SJCRH30 (cell line): ENCODE measurements around the gene DKC1. TPM values are rescaled to one million over a fixed set of nuclear protein-coding genes. Genes with fewer than 3 reads are reported as not detected.

Source experiments
- DNase-seq, 2 experiments: peaks; one replicate each; pipeline ENCODE4 v3.0.0-alpha.2; 2015 to 2020
- H3K27ac ChIP-seq: fragments of 250-450 bp; sonication (Bioruptor Pico); 2 replicates; pipeline ENCODE4 v1.5.1; 2020; ENCODE audit warnings: mild to moderate bottlenecking, moderate library complexity
- H3K27me3 ChIP-seq: fragments of 250-450 bp; sonication (Bioruptor Pico); 2 replicates; pipeline ENCODE4 v1.5.1; 2020; ENCODE audit warnings: mild to moderate bottlenecking, moderate library complexity
- H3K36me3 ChIP-seq: fragments of 250-450 bp; sonication (Bioruptor Pico); 2 replicates; pipeline ENCODE4 v1.5.1; 2020; ENCODE audit warnings: mild to moderate bottlenecking, moderate library complexity
- H3K4me1 ChIP-seq: fragments of 250-450 bp; sonication (Bioruptor Pico); 2 replicates; pipeline ENCODE4 v1.5.1; 2020; ENCODE audit warnings: mild to moderate bottlenecking, moderate library complexity
- H3K4me3 ChIP-seq: fragments of 250-450 bp; sonication (Bioruptor Pico); 2 replicates; pipeline ENCODE4 v1.5.1; 2020; ENCODE audit warnings: mild to moderate bottlenecking, moderate library complexity
- H3K9me3 ChIP-seq: fragments of 250-450 bp; sonication (Bioruptor Pico); replicated peaks from 2 replicates; pipeline ENCODE4 v1.5.1; 2020; ENCODE audit warnings: mild to moderate bottlenecking, moderate library complexity
- total RNA-seq: library from RNA; depleted of rRNA; stranded (reverse); fragments of >200 nt; shearing (Covaris generic); gene quantifications from 2 replicates; pipeline ENCODE4 v1.2.3, GENCODE V29; 2014

The DKC1 gene
- total RNA-seq, 1 experiment from 2014 or later = 97.8 TPM

- H3K27ac ChIP-seq = no peak overlapping the region
- no peaks in the 10 kb centered on the region for H3K27me3 ChIP-seq
- no peak overlapping the region for H3K4me3 ChIP-seq
- H3K36me3 ChIP-seq = no peaks in the 10 kb centered on the region
- DNase-seq = no peak
- no peaks in the 10 kb centered on the region for H3K9me3 ChIP-seq
- peaks cover 6% of the 10 kb centered on the region; the same call in 1 of the 2 replicates for H3K4me1 ChIP-seq
Measured at GRCh38 chrX:154731184-154731583, 31.5 kb upstream of the DKC1 start.

DNA sequence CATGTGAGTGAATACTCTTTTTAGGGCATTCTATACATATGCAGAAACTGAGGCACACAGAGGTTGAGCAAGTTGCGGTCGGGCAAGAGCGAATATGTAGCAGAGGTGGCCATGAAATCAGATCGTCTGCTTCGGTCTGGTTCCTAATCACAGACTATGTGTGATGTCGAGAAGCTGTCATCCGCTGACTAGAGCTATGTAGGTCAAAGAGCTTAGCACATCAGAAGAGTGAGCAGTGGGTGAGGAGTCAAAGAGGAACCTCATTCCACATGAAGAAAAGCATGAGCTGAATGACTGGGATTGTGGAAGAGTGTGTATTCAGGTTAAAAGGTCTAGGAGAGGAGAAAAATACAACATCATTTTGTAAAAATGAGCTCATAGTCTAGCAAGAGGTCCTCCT is 30.8 kb upstream of the DKC1 start:
- DNase-seq = no peak
- H3K36me3 ChIP-seq = no peaks in the 10 kb centered on the region
- H3K4me3 ChIP-seq = no peak overlapping the region
- no peaks in the 10 kb centered on the region for H3K9me3 ChIP-seq
- H3K27me3 ChIP-seq = no peaks in the 10 kb centered on the region
- H3K4me1 ChIP-seq = peaks cover 6% of the 10 kb centered on the region; the same call in 1 of the 2 replicates
- H3K27ac ChIP-seq = no peak overlapping the region

DNA sequence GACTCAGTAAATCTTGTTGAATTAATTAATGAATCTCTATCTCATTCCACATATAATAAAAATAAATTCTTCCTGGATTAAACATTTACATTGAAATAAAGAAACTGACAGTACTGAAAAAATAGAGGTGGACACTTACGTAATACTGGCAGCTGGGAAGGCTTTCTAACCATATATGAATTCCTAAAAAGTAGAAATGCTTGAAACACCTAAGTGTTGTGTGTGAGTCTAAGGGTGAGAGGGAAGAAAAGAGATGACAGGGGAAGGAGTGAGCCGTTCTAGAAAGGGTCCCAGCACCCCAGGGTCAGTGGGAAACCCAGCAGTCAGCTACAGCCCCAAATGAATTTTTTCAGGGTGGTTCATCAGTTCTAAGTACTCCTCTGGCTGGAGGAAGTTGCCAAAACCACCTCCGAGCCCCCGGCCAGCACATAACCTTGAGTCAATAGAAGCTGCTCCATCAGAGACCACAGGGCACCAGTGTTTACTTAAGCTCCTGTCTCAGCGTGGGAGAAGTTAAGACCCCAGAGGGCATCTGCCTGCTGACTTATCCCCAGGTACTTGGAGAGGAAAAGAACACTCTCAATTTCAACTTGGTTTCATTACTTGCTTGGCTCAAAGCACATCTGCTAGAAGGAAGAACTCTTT is 30.1 kb upstream of the DKC1 start:
- H3K27ac ChIP-seq = no peak overlapping the region
- no peaks in the 10 kb centered on the region for H3K27me3 ChIP-seq
- H3K4me3 ChIP-seq = no peak overlapping the region
- no peak for DNase-seq
- H3K36me3 ChIP-seq = no peaks in the 10 kb centered on the region
- H3K4me1 ChIP-seq = peaks cover 5% of the 10 kb centered on the region; the same call in 1 of the 2 replicates
- no peaks in the 10 kb centered on the region for H3K9me3 ChIP-seq

GRCh38 chrX:154733066-154733425 is 29.6 kb upstream of the DKC1 start:
- H3K27me3 ChIP-seq = no peaks in the 10 kb centered on the region
- peaks cover 3% of the 10 kb centered on the region; the same call in 1 of the 2 replicates for H3K4me1 ChIP-seq
- no peaks in the 10 kb centered on the region for H3K9me3 ChIP-seq
- no peaks in the 10 kb centered on the region for H3K36me3 ChIP-seq
- no peak overlapping the region for H3K27ac ChIP-seq
- no peak overlapping the region for H3K4me3 ChIP-seq
- no peak for DNase-seq

DNA sequence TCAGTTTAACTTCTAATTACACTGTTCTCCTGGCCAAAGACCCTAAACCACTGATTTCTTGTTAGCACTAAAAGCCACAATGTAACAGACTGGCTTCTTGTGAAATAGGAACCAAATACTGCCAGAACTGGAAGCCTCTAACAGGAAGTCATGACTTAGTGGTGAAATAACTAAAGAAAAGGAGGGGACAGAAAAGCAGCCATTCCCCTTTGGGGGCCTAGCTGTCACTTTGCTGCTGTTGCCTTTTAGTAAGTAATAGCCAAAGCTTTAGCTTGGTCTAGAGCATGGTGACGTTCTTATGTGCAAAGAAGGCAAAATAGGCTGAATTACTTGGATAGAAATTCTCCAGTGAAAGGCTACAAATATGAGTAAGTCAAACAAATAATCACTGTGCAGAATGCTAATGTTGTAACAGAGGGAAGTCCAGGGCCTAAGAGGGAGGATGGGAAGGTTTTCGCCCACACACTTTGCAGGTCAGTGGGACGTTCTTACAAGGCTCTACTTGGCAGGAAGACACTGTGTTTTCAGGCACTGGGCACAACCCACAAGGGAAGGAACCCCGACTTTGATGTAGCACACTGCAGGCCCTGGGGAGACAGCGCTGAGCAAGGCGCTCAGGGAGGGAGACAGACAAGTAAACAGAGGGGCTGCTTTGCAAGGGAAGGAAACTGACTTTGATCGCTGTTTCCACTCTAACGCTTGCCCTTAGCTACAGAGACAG is 28.4 kb upstream of the DKC1 start:
- Histone ChIP-seq H3K9me3 (no peaks in the 10 kb centered on the region), H3K27me3 (no peaks in the 10 kb centered on the region), H3K4me1 (peaks cover 3% of the 10 kb centered on the region; the same call in 1 of the 2 replicates), H3K27ac (no peak overlapping the region), H3K4me3 (no peak overlapping the region), H3K36me3 (no peaks in the 10 kb centered on the region)
- no peak for DNase-seq

DNA sequence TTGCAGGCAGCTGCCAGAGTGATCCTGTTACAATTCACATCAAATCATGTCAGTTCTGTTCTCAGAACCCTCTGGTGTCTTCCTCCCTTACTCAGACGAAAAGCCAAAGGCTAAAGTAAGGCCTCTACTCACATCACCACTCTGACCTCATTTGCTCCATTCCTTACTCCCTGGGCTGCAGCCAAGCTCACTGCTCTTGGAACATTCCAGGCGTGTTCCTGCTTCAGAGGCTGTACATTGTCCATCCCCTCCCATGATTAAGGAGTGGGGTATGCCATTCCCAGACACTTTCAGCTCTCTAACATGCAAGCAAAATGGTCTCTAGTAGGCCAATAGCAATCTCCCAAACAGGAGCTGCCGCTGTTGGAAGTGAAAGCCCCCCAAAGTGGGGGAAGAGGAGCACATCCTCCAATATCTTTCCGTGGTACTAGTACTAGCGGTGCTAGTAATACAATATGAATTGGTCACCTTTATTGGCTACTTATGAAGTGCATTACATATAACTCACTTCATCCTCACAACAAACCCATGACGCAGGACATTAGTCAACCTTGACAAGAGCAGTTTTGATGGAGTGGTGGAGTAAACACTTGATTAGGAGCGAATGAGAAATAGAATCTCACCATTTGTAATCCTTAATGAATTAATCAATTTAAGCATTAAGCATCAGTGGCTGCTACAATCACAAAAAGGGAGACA is 26.8 kb upstream of the DKC1 start:
- DNase-seq = no peak
- Histone ChIP-seq H3K4me1 (peaks cover 3% of the 10 kb centered on the region; the same call in 1 of the 2 replicates), H3K36me3 (no peaks in the 10 kb centered on the region), H3K4me3 (no peak overlapping the region), H3K27ac (no peak overlapping the region), H3K27me3 (no peaks in the 10 kb centered on the region), H3K9me3 (no peaks in the 10 kb centered on the region)

DNA sequence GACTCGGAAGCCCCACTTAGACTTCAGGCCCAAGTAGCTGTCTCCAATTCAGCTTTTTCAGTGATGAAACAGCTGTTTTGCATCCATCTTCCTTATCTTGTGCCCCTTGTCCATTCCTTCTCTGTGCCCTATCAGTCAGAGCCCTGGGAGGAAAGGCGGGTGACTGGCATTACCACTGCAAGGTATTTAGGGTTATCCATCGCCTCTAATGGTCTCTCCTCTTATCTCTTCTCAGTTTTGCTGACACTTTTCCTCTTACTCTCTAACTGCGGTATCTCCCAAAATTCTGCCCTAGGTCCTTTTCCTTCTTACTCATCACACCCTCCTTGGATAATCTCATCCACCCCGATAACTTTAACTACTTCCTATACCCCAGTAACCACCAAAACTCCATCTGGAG is 25.5 kb upstream of the DKC1 start:
- H3K36me3 ChIP-seq = no peaks in the 10 kb centered on the region
- no peaks in the 10 kb centered on the region for H3K27me3 ChIP-seq
- H3K9me3 ChIP-seq = no peaks in the 10 kb centered on the region
- no peak overlapping the region for H3K4me3 ChIP-seq
- peaks cover 3% of the 10 kb centered on the region; the same call in 1 of the 2 replicates for H3K4me1 ChIP-seq
- no peak for DNase-seq
- H3K27ac ChIP-seq = no peak overlapping the region

DNA sequence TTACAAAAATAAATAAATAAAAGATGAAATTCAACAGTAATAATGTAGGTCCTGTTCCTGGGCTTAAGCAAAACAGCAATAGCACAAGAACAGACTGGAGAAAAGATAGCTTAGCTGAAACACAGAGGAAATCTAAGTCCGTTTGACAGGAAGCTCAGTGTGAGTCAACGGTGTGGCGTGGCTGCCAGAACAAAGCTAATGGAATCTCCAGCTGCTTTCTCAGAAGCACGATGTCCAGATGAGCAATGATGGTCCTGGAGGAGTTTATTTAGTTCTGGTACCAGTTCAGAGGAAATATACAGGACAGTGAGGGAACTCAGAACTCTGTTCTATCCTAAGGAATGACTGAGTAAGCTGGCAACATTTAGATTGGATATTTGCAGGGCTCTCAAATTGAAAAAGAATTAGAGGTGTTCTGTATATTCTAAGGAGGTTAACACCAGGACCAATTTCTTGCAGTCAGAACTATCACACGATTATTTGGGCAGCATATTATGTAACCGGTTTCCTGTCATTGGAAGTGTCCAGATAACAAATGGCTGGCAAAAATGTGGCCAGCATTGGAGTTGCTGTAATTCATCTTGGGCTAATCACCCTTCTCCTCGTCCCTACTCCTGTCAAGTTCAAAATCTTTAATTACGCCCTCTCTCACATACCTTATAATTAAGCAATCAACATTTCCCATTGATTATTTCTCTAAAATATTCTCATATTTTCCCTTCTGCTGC is 24.5 kb upstream of the DKC1 start:
- no peaks in the 10 kb centered on the region for H3K36me3 ChIP-seq
- H3K9me3 ChIP-seq = no peaks in the 10 kb centered on the region
- H3K4me1 ChIP-seq = peaks cover 3% of the 10 kb centered on the region; the same call in 1 of the 2 replicates
- no peak overlapping the region for H3K4me3 ChIP-seq
- H3K27ac ChIP-seq = no peak overlapping the region
- no peak for DNase-seq
- H3K27me3 ChIP-seq = no peaks in the 10 kb centered on the region

GRCh38 chrX:154739952-154740465 is 22.7 kb upstream of the DKC1 start:
- Histone ChIP-seq H3K27ac (no peak overlapping the region), H3K4me3 (no peak overlapping the region), H3K9me3 (no peaks in the 10 kb centered on the region), H3K27me3 (no peaks in the 10 kb centered on the region), H3K4me1 (peaks cover 3% of the 10 kb centered on the region; the same call in 1 of the 2 replicates), H3K36me3 (no peaks in the 10 kb centered on the region)
- no peak for DNase-seq

DNA sequence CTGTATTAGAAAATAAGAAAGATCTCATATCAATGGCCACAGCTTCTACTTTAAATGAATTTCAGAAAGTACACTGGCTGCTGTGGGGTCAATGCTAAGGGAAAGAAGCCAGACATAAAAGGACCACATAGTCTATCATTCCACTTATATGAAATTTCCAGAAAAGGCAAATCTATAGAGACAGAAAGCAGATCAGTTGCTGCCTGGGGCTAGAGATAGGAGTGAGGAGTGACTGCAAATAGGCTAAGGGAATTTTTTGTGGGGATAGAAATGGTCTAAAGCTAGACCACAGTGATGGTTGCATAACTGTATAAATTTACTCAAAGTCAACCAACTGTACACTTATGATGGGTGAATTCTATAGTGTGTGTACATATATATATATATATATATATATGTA is 20.1 kb upstream of the DKC1 start:
- no peaks in the 10 kb centered on the region for H3K9me3 ChIP-seq
- H3K27ac ChIP-seq = no peak overlapping the region
- H3K36me3 ChIP-seq = no peaks in the 10 kb centered on the region
- no peak overlapping the region for H3K4me3 ChIP-seq
- no peak for DNase-seq
- H3K27me3 ChIP-seq = no peaks in the 10 kb centered on the region
- peaks cover 3% of the 10 kb centered on the region; the same call in 1 of the 2 replicates for H3K4me1 ChIP-seq

DNA sequence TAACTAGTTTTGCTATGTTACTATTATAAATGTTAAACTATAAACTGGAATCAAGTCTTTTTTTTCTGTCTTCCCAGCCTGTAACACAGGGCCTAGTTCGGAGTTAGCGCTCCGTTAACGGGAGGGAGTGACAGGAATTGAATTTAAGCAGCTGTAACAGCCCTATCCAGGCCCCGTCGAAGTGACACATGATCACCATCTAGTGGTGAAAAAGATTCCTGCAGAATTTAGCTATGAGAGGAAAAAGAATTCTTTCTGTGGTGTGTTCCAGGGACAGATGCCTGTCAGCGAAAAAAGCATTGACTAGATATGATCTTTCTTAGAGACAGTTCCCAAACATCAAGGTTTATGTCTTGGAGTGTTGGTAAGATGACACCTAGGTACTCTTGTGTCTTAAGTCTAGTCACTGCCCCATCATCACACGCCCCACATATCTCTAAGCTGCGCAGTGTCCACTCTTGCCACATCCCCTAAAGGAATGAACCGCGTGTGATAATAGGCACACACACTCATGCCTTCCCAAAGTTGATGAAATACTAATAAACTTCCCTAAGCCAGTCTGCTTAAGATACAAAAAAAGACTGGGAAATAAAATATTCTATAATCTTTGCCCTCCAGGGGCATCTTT is 13.8 kb upstream of the DKC1 start:
- DNase-seq = peak; percentile 18 to 72
- Histone ChIP-seq H3K4me3 (no peak overlapping the region), H3K27me3 (no peaks in the 10 kb centered on the region), H3K36me3 (no peaks in the 10 kb centered on the region), H3K27ac (no peak overlapping the region), H3K9me3 (no peaks in the 10 kb centered on the region), H3K4me1 (no peaks in the 10 kb centered on the region)

DNA sequence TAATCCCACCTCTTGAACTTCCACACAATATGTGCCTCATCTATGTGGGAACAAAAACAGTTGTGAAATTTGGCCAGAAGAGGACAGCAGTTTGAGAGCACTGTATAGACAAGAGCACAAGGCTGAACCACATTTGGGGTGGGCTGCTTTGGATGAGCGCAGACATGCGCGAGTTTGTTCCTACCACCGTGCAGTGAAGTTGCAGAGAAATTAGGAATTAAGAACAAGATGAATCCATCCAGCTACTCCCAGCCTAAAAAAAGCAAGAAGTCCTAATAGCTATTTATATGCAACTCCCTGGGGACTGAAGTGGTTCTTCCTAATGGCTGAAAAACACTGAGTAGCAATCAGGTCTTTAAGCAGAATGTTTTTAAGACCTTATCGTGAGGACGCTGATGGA is 12.8 kb upstream of the DKC1 start:
- DNase-seq = no peak
- H3K4me1 ChIP-seq = no peaks in the 10 kb centered on the region
- no peak overlapping the region for H3K4me3 ChIP-seq
- H3K36me3 ChIP-seq = no peaks in the 10 kb centered on the region
- H3K27ac ChIP-seq = no peak overlapping the region
- H3K27me3 ChIP-seq = no peaks in the 10 kb centered on the region
- H3K9me3 ChIP-seq = no peaks in the 10 kb centered on the region

DNA sequence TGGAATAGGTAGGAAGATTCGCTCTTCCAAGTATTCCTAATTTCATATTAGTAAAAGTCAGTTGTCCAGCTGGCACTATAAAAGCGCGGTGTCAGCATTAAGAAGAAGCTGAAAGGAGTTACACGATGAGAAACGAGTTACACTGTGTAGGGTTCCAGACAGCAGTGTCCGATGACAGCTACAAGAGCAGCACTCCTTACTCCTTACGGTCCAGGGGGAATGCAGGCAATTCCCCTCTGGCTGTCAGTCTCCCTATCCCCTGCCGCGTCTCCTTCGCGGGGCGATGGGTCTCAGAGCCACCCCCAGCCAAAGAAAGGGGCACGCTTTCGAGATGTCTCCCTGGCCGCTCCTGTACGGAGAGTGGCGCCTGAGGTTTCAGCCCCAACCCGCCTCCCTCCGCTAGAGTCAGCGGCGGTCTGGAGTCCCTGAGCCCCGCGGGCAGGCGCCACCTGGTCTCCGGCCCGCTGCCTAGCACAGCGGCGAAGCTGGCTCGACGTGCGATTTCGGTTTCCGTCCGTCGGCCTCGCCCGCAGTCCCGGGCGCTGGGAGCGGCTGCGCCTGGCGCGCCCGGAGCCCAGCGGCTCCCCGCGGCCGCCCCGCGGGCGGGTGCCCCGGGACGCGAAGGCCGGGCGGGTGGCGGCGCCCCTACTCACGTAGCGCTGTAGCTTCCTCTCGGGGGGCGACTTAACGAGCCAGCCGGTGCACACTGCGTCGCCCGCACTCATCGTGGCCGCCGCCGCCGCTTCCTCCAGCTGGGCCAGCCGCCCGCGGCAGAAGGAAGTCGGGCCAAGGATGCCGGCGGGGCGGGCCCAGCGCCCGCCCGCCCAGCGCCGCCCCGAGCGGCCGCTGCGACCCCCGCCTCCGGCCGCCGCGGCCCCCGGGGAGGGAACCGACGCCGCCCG is 12.1 kb upstream of the DKC1 start, which contains the start of gene GAB3:
Gene GAB3 (minus strand): TSS at position 777 of the 902 bp plus-strand sequence. CDS start 52 bp downstream, at position 725.
- Histone ChIP-seq H3K27ac (no peak within 1 kb of the TSS), H3K36me3 (no peaks in the 10 kb centered on the region), H3K27me3 (no peaks in the 10 kb centered on the region), H3K4me3 (no peak within 1 kb of the TSS), H3K9me3 (no peaks in the 10 kb centered on the region), H3K4me1 (no peaks in the 10 kb centered on the region)
- no peak for DNase-seq
